GM12878 (cell line): Measurements from ENCODE around the gene DHX34. TPM values are rescaled to one million over a fixed set of nuclear protein-coding genes. Genes with fewer than 3 reads are reported as not detected.

Experiments used
- ATAC-seq: fragments of 200-7000 bp; cut with Tn5 transposase; 3 replicates; pipeline ENCODE4 v1.9.1; 2020; ENCODE audit warnings: mild to moderate bottlenecking, moderate library complexity
- BruUV-seq: library from RNA; stranded (reverse); fragments of 400-500 nt; replicated peaks from 2 replicates; lab custom pipeline; 2021; lab: Mats Ljungman, UMichigan
- CTCF ChIA-PET: fragments of 300-600 bp; sonication (Branson Sonifier 250); formaldehyde crosslinking; extraction: SDS; loops from one replicate; lab custom pipeline; 2021; ENCODE audit warnings: inconsistent platforms; lab: Yijun Ruan, JAX
- POLR2A ChIA-PET: fragments of 350-600 bp; formaldehyde crosslinking; extraction: SDS; loops from one replicate; lab custom pipeline; 2021; ENCODE audit warnings: inconsistent platforms; lab: Charles Lee
- RAD21 ChIA-PET: fragments of 300-600 bp; sonication (Branson Sonifier 250); formaldehyde crosslinking; loops from one replicate; lab custom pipeline; 2023; ENCODE audit warnings: antibody characterized with exemption; ENCODE audit not compliant: unreplicated experiment; lab: Charles Lee
- SMC1A ChIA-PET: fragments of 300-600 bp; sonication (Branson Sonifier 250); formaldehyde crosslinking; loops from one replicate; lab custom pipeline; 2023; ENCODE audit not compliant: unreplicated experiment, uncharacterized antibody; lab: Charles Lee
- DNase-seq: peaks from one replicate; pipeline ENCODE4 v3.0.0-alpha.2; 2011; ENCODE audit warnings: low read depth, low spot score
- FAIRE-seq: peaks from 3 replicates; lab custom pipeline; 2011; peaks lifted over from hg19 to GRCh38; lab: Jason Lieb, UNC
- H2AFZ ChIP-seq: 2 replicates; pipeline ENCODE4 v1.6.0; 2011; ENCODE audit warnings: low read depth, low read length, control low read depth; ENCODE audit not compliant: control insufficient read depth
- H3K27ac ChIP-seq: 2 replicates; pipeline ENCODE4 v1.5.1; 2011; ENCODE audit warnings: control low read depth; ENCODE audit not compliant: control insufficient read depth, insufficient read depth
- H3K27me3 ChIP-seq, 2 experiments: replicated peaks in 1 of 2; 2 replicates each; pipeline versions ENCODE4 v1.6.0 to v1.6.1; 2011; ENCODE audit warnings: low read length in 1 of 2; ENCODE audit not compliant: control insufficient read depth in 2 of 2, insufficient read depth in 2 of 2
- H3K36me3 ChIP-seq, 2 experiments: 2 replicates each; pipeline ENCODE4 v1.5.1; 2011; ENCODE audit warnings: low read length in 1 of 2; ENCODE audit not compliant: control insufficient read depth in 2 of 2, insufficient read depth in 2 of 2
- H3K4me1 ChIP-seq: 2 replicates; pipeline ENCODE4 v1.6.1; 2011; ENCODE audit warnings: mild to moderate bottlenecking, low read length, moderate library complexity, mixed read lengths; ENCODE audit not compliant: control insufficient read depth, insufficient read depth
- H3K4me2 ChIP-seq: 2 replicates; pipeline ENCODE4 v1.6.0; 2011; ENCODE audit warnings: control low read depth; ENCODE audit not compliant: control insufficient read depth, insufficient read depth
- H3K4me3 ChIP-seq: fragments of 200-600 bp; sonication (generic); 2 replicates; pipeline ENCODE4 v1.5.1; 2016
- H3K79me2 ChIP-seq: 2 replicates; pipeline ENCODE4 v1.6.0; 2011; ENCODE audit warnings: low read length; ENCODE audit not compliant: control insufficient read depth, insufficient read depth
- H3K9ac ChIP-seq: 2 replicates; pipeline ENCODE4 v1.8.0; 2011; ENCODE audit warnings: low read length, control low read depth, mixed read lengths; ENCODE audit not compliant: control insufficient read depth, insufficient read depth
- H3K9me3 ChIP-seq: replicated peaks from 3 replicates; pipeline ENCODE4 v1.5.1; 2011; ENCODE audit warnings: mild to moderate bottlenecking, low read length; ENCODE audit not compliant: control insufficient read depth, insufficient read depth
- H4K20me1 ChIP-seq: 2 replicates; pipeline ENCODE4 v1.6.0; 2011; ENCODE audit not compliant: control insufficient read depth, insufficient read depth
- HDAC6 ChIP-seq: fragments of 200-600 bp; sonication (generic); IDR thresholded peaks from one replicate; pipeline ENCODE4 v1.8.0; 2017; ENCODE audit warnings: antibody characterized with exemption; ENCODE audit not compliant: unreplicated experiment
- MTA3 ChIP-seq: IDR thresholded peaks from 2 replicates; pipeline ENCODE4 v1.6.1; 2012; ENCODE audit warnings: low read length, inconsistent platforms, borderline replicate concordance
- MXI1 ChIP-seq: fragments of 150-350 bp; IDR thresholded peaks from 2 replicates; pipeline ENCODE4 v1.6.1; 2011; ENCODE audit warnings: low read depth, mild to moderate bottlenecking, inconsistent platforms, low read length, improper control_type of control experiment
- NBN ChIP-seq: fragments of 450-650 bp; IDR thresholded peaks from 2 replicates; pipeline ENCODE4 v1.6.1; 2016
- TCF3 ChIP-seq: IDR thresholded peaks from 2 replicates; pipeline ENCODE4 v1.6.1; 2012; ENCODE audit warnings: low read depth, mild to moderate bottlenecking, low read length, borderline replicate concordance; ENCODE audit not compliant: insufficient read depth
- WGBS: methylation state at CpG from one replicate; pipeline ENCODE4 v1.1.6; 2016; ENCODE audit warnings: low lambda C conversion rate; ENCODE audit not compliant: insufficient replicate concordance, insufficient coverage; ENCODE audit errors: missing lambda C conversion rate; 5-methylcytosine and 5-hydroxymethylcytosine counted together
- in situ Hi-C: fragments of 300-500 bp; cut with MboI; formaldehyde crosslinking; loops from 9 replicates; pipeline ENCODE4 v1.14.3; 2018; ENCODE audit warnings: mixed read lengths
- intact Hi-C: fragments of 100-400 bp; cut with micrococcal nuclease; formaldehyde crosslinking; loops from one replicate; pipeline ENCODE4 v1.14.2; 2022; ENCODE audit not compliant: unreplicated experiment
- polyA plus RNA-seq, 11 experiments: library from polyadenylated mRNA; depleted of rRNA in 4 of 11; unstranded in 6 of 11; stranded (reverse) in 5 of 11; fragments of >200 nt; fragmentation: Nextera tagmentation in 4 of 11; fragmentation: Illumina TruSeq in 1 of 11; extraction: Ambion mirVana in 4 of 11; extraction: Trizol in 1 of 11; gene quantifications; 1 replicate in 1 of 11; 2 replicates in 10 of 11; pipeline versions ENCODE4 v1.2.1 to v1.2.3, GENCODE V29; 2011 to 2016; ENCODE audit warnings: inconsistent platforms in 2 of 11, missing spikeins in 2 of 11, low read depth in 1 of 11
- total RNA-seq, 4 experiments: library from RNA; depleted of rRNA in 3 of 4; stranded (reverse); fragments of >200 nt in 3 of 4; fragmentation: Illumina TruSeq in 1 of 4; extraction: Trizol in 1 of 4; gene quantifications; 2 replicates each; pipeline versions ENCODE4 v1.2.1 to v1.2.3, GENCODE V29; 2013 to 2021
- TF ChIP-seq, protein P1 (sequence below): IDR thresholded peaks from 2 replicates; pipeline ENCODE4 v1.6.1; 2011; ENCODE audit warnings: mild to moderate bottlenecking, low read depth, low read length, moderate library complexity; ENCODE audit not compliant: insufficient replicate concordance

DHX34 gene
- total and polyA plus RNA-seq, 10 of the 15 experiments (the other 5 are each of a cell fraction or from before 2014, with no cell fraction given) = 0.19 to 16.9 (median 10.5) TPM

DNA sequence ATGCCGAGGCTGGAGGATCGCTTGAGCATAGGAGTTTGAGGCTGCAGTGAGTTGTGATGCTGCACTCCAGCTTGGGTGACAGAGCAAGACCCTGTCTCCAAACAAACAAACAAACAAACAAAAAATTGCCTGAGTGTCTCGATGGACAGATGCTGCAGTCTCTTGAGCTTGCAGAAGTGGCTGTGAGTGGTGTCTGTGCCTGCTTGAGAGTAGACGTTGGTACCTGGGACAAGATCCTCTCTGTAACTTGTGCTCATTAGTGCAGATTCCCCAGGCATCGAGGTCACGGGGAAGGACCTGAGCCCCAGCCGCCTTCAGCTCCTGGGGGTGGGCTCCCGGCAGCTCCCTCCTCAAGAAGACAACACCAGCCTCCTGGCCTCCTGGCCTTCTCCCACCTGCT is 25.7 kb upstream of the DHX34 start:
- no peaks in the 10 kb centered on the region for H3K4me1 ChIP-seq
- DNase-seq = no peak
- ChIA-PET SMC1A (interaction anchor here (1.1 kb wide), 1 partner anchor 26 kb away, joined by 3 read pairs; the partner anchor contains the start of gene DHX34), CTCF (interaction anchor here (0.9 to 1.0 kb wide), 2 partner anchors 26 to 68 kb away, joined by 3 read pairs; partner anchors contain the start of gene DHX34), RAD21 (interaction anchor here (1.2 kb wide), 1 partner anchor 26 kb away, joined by 4 read pairs; the partner anchor contains the start of gene DHX34), POLR2A (no interaction called here)
- no peaks in the 10 kb centered on the region for H3K36me3 ChIP-seq
- intact Hi-C loops (no loop called here), in situ Hi-C loops (no loop called here)
- no peaks in the 10 kb centered on the region for H3K27me3 ChIP-seq
- H3K9me3 ChIP-seq = no peaks in the 10 kb centered on the region; the same call in 2 of the 3 replicates
- FAIRE-seq = no peak
- no TSS peak for BruUV-seq
- no peaks in the 10 kb centered on the region for H3K79me2 ChIP-seq
- no peak for TF ChIP-seq HDAC6
- TF ChIP-seq NBN = no peak
- TF ChIP-seq MXI1 = no peak
- TF ChIP-seq, protein P1, sequence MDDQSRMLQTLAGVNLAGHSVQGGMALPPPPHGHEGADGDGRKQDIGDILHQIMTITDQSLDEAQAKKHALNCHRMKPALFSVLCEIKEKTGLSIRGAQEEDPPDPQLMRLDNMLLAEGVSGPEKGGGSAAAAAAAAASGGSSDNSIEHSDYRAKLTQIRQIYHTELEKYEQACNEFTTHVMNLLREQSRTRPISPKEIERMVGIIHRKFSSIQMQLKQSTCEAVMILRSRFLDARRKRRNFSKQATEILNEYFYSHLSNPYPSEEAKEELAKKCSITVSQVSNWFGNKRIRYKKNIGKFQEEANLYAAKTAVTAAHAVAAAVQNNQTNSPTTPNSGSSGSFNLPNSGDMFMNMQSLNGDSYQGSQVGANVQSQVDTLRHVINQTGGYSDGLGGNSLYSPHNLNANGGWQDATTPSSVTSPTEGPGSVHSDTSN = no peak
- TF ChIP-seq MTA3 = no peak
- no peak for TF ChIP-seq TCF3
- no peak overlapping the region for H3K27ac ChIP-seq
- ATAC-seq = no peak
- no peak overlapping the region for H3K4me2 ChIP-seq
- no peak overlapping the region for H2AFZ ChIP-seq
- no peak overlapping the region for H3K4me3 ChIP-seq
- H3K9ac ChIP-seq = no peak overlapping the region
- H4K20me1 ChIP-seq = no peaks in the 10 kb centered on the region
- WGBS = 42% methylated on average over 8 of the region's 8 CpGs
